Measurements from ENCODE around the gene PDZRN3.

DNA sequence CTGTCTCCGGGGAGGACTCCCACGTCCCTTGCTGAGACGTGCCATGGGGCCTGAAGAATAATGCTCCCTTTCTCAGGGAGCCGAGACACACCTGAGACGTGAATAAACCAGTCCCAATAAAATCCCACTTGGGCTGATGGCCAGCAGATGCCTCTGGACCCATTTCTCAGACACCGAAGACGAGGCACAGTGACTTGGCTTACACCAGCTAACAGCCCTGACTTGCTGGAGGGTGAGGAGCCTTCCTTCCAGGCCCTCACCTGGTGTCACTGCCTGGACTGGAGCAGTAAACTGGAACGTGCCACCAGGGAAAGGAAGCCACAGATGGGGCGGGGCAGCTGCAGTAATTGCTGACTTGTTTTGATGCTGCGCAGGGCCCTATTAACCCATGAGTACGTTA, 189.7 kb downstream of the PDZRN3 start:
- TF ChIP-seq, protein P1, sequence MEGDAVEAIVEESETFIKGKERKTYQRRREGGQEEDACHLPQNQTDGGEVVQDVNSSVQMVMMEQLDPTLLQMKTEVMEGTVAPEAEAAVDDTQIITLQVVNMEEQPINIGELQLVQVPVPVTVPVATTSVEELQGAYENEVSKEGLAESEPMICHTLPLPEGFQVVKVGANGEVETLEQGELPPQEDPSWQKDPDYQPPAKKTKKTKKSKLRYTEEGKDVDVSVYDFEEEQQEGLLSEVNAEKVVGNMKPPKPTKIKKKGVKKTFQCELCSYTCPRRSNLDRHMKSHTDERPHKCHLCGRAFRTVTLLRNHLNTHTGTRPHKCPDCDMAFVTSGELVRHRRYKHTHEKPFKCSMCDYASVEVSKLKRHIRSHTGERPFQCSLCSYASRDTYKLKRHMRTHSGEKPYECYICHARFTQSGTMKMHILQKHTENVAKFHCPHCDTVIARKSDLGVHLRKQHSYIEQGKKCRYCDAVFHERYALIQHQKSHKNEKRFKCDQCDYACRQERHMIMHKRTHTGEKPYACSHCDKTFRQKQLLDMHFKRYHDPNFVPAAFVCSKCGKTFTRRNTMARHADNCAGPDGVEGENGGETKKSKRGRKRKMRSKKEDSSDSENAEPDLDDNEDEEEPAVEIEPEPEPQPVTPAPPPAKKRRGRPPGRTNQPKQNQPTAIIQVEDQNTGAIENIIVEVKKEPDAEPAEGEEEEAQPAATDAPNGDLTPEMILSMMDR (IDR thresholded peaks at IDR 0.05) = no peak
- no peak for TF ChIP-seq POLR2A (IDR thresholded peaks at IDR 0.05)
